K562 (cell line): ENCODE data around the gene SEMA5A. TPM values are rescaled to one million over a fixed set of nuclear protein-coding genes. Genes with fewer than 3 reads are reported as not detected.
A peak's percentile ranks its signal among the peaks of the same experiment; 100 is the strongest.

ENCODE experiments used
- ATAC-seq: fragments of 200-7000 bp; cut with Tn5 transposase; 3 replicates; pipeline ENCODE4 v1.9.1; 2020; ENCODE audit warnings: moderate library complexity
- BruUV-seq: library from RNA; stranded (reverse); fragments of 400-500 nt; replicated peaks from 2 replicates; lab custom pipeline; 2021; lab: Mats Ljungman, UMichigan
- CTCF ChIA-PET: fragments of 300-600 bp; formaldehyde crosslinking; extraction: SDS; loops from one replicate; lab custom pipeline; 2021; ENCODE audit warnings: low intra/inter-chr PET ratio; lab: Yijun Ruan, JAX
- POLR2A ChIA-PET: fragments of 300-600, 350-650 bp; sonication (Branson Sonifier 250); formaldehyde crosslinking; extraction: SDS; loops from one replicate; lab custom pipeline; 2021; ENCODE audit warnings: antibody characterized with exemption, inconsistent platforms; lab: Yijun Ruan, JAX
- DNase-seq, 4 experiments: peaks; one replicate each; pipeline versions ENCODE4 v3.0.0 to v3.0.0-alpha.2; 2011 to 2018; ENCODE audit warnings: low spot score in 3 of 4, mixed read lengths in 3 of 4; ENCODE audit errors: extremely low read depth in 1 of 4
- FAIRE-seq: peaks from 2 replicates; lab custom pipeline; 2011; peaks lifted over from hg19 to GRCh38; lab: Jason Lieb, UNC
- H2AFZ ChIP-seq: 2 replicates; pipeline ENCODE4 v1.6.0; 2011; ENCODE audit warnings: low read depth, low read length, control low read depth, inconsistent platforms
- H3K27ac ChIP-seq: fragments of 200-600 bp; 3 replicates; pipeline ENCODE4 v1.8.0; 2011; ENCODE audit warnings: low read depth, mild to moderate bottlenecking, control low read depth, inconsistent platforms, low read length, moderate library complexity, mixed read lengths; ENCODE audit errors: extremely low read depth
- H3K27me3 ChIP-seq, 2 experiments: fragments of 300-600 bp in 1 of 2; 2 replicates in 1 of 2; 3 replicates in 1 of 2; pipeline versions ENCODE4 v1.6.0 to v1.8.0; 2011; ENCODE audit warnings: inconsistent platforms in 2 of 2, low read length in 2 of 2, mild to moderate bottlenecking in 1 of 2, mixed read lengths in 1 of 2, moderate library complexity in 1 of 2; ENCODE audit not compliant: control insufficient read depth in 2 of 2, insufficient read depth in 2 of 2
- H3K36me3 ChIP-seq: fragments of 300-600 bp; 3 replicates; pipeline ENCODE4 v1.8.0; 2011; ENCODE audit warnings: mild to moderate bottlenecking, low read length, inconsistent platforms; ENCODE audit not compliant: control insufficient read depth, insufficient read depth
- H3K4me1 ChIP-seq, 2 experiments: fragments of 200-600 bp in 1 of 2; replicated peaks in 1 of 2; 2 replicates in 1 of 2; 3 replicates in 1 of 2; pipeline versions ENCODE4 v1.5.1 to v1.8.0; 2011; ENCODE audit warnings: inconsistent platforms in 2 of 2, low read length in 2 of 2, mild to moderate bottlenecking in 1 of 2, mixed read lengths in 1 of 2, moderate library complexity in 1 of 2; ENCODE audit not compliant: control insufficient read depth in 2 of 2, insufficient read depth in 2 of 2
- H3K4me2 ChIP-seq: 2 replicates; pipeline ENCODE4 v1.6.1; 2011; ENCODE audit warnings: low read length, control low read depth, inconsistent platforms, mixed read lengths; ENCODE audit not compliant: insufficient read depth
- H3K4me3 ChIP-seq: fragments of 200-600 bp; sonication (generic), shearing (Covaris generic); 2 replicates; pipeline ENCODE4 v1.5.1; 2016; ENCODE audit warnings: control low read depth, inconsistent platforms
- H3K79me2 ChIP-seq: fragments of 200-600 bp; 3 replicates; pipeline ENCODE4 v1.8.0; 2011; ENCODE audit warnings: low read length, inconsistent platforms; ENCODE audit not compliant: control insufficient read depth, insufficient read depth
- H3K9ac ChIP-seq, 2 experiments: 2 replicates each; pipeline versions ENCODE4 v1.6.0 to v1.6.1; 2011; ENCODE audit warnings: low read depth in 2 of 2, low read length in 2 of 2, control low read depth in 1 of 2, inconsistent platforms in 1 of 2, mild to moderate bottlenecking in 1 of 2, mixed read lengths in 1 of 2; ENCODE audit not compliant: insufficient read depth in 1 of 2
- H3K9me1 ChIP-seq: one replicate; pipeline ENCODE4 v1.6.0; 2011; ENCODE audit warnings: inconsistent platforms, mild to moderate bottlenecking, low read length, moderate library complexity; ENCODE audit not compliant: control insufficient read depth, insufficient read depth
- H3K9me3 ChIP-seq: replicated peaks from 2 replicates; pipeline ENCODE4 v1.5.1; 2011; ENCODE audit warnings: low read depth, low read length, inconsistent platforms; ENCODE audit not compliant: control insufficient read depth, insufficient read depth
- H4K20me1 ChIP-seq: replicated peaks from 2 replicates; pipeline ENCODE4 v1.6.1; 2011; ENCODE audit warnings: low read length, inconsistent platforms, mixed read lengths; ENCODE audit not compliant: control insufficient read depth, insufficient read depth
- CEBPB ChIP-seq: fragments of 450-650 bp; IDR thresholded peaks from 2 replicates; pipeline ENCODE4 v1.6.1; 2016; ENCODE audit warnings: missing genetic modification characterization, missing compliant biosample characterization
- CEBPG ChIP-seq, 3 experiments: fragments of 200-800 bp in 1 of 3; sonication (Bioruptor generic) in 1 of 3; sonication (generic) in 1 of 3; formaldehyde crosslinking in 1 of 3; IDR thresholded peaks in 2 of 3; conservative IDR thresholded peaks in 1 of 3; 2 replicates each; pipeline versions ENCODE4 v1.6.1 to v1.8.0; 2016 to 2022; ENCODE audit warnings: missing compliant biosample characterization in 2 of 3, missing genetic modification characterization in 2 of 3, mild to moderate bottlenecking in 1 of 3, missing genetic modification reagents in 1 of 3
- DPF2 ChIP-seq: fragments of 450-650 bp; IDR thresholded peaks from 2 replicates; pipeline ENCODE4 v1.6.1; 2016
- MAFF ChIP-seq: IDR thresholded peaks from 2 replicates; pipeline ENCODE4 v1.6.1; 2012; ENCODE audit warnings: low read length, improper control_type of control experiment
- MAFK ChIP-seq: IDR thresholded peaks from 2 replicates; pipeline ENCODE4 v1.6.1; 2011; ENCODE audit warnings: low read length, improper control_type of control experiment
- RBM39 ChIP-seq: fragments of 200-400 bp; formaldehyde crosslinking; optimal IDR thresholded peaks from 2 replicates; pipeline ENCODE3; 2018; ENCODE audit warnings: low read depth, low read length
- ZBTB33 ChIP-seq: sonication (generic); formaldehyde crosslinking; IDR thresholded peaks from 2 replicates; pipeline ENCODE4 v1.8.1; 2023; ENCODE audit warnings: mild to moderate bottlenecking, missing genetic modification reagents
- ZNF316 ChIP-seq: fragments of 450-650 bp; IDR thresholded peaks from 2 replicates; pipeline ENCODE4 v1.6.1; 2016
- ZNF347 ChIP-seq: fragments of 450-650 bp; formaldehyde crosslinking; IDR thresholded peaks from 2 replicates; pipeline ENCODE4 v1.4.0; 2020; ENCODE audit warnings: low read depth, mild to moderate bottlenecking, moderate library complexity
- WGBS: fragments of 100-300 bp; shearing (Covaris generic); methylation state at CpG from one replicate; pipeline ENCODE4 v1.1.6; 2016; ENCODE audit warnings: low coverage, mixed read lengths; ENCODE audit not compliant: insufficient coverage; ENCODE audit errors: missing lambda C conversion rate; 5-methylcytosine and 5-hydroxymethylcytosine counted together
- in situ Hi-C: fragments of 300-500 bp; cut with MboI; formaldehyde crosslinking; loops from 4 replicates; pipeline ENCODE4 v1.15.0; 2018; ENCODE audit warnings: inconsistent platforms, mixed read lengths
- intact Hi-C: fragments of 100-400 bp; cut with micrococcal nuclease; formaldehyde crosslinking; loops from 2 replicates; pipeline ENCODE4 v1.14.2; 2022
- polyA plus RNA-seq, 8 experiments: library from polyadenylated mRNA; depleted of rRNA in 4 of 8; stranded (reverse) in 5 of 8; unstranded in 3 of 8; fragments of >200 nt; fragmentation: Nextera tagmentation in 2 of 8; fragmentation: Illumina TruSeq in 1 of 8; extraction: Ambion mirVana in 2 of 8; extraction: Trizol in 1 of 8; gene quantifications; 2 replicates each; pipeline versions ENCODE4 v1.2.1 to v1.2.3, GENCODE V29; 2011 to 2014; ENCODE audit warnings: inconsistent platforms in 1 of 8, missing spikeins in 1 of 8
- total RNA-seq, 7 experiments: library from RNA; depleted of rRNA in 6 of 7; stranded (reverse); fragments of >200 nt in 6 of 7; fragmentation: Illumina TruSeq in 2 of 7; extraction: Trizol in 2 of 7; gene quantifications; 2 replicates each; pipeline versions ENCODE4 v1.2.1 to v1.2.3, GENCODE V29; 2011 to 2021; ENCODE audit warnings: low replicate concordance in 1 of 7

The SEMA5A gene
- total and polyA plus RNA-seq, 9 of the 15 experiments (the other 6 are each of a cell fraction or from before 2014, with no cell fraction given) = 0.02 TPM; not detected in 8

- FAIRE-seq = no peak
- intact Hi-C loops (no loop called here), in situ Hi-C loops (no loop called here)
- H3K4me3 ChIP-seq = no peak overlapping the region
- H3K4me2 ChIP-seq = no peak overlapping the region
- no peak for ATAC-seq
- no peaks in the 10 kb centered on the region for H3K27me3 ChIP-seq
- TF ChIP-seq DPF2 (no peak), MAFK (peak; percentile 62), MAFF (peak; percentile 53), RBM39 (no peak), ZNF316 (peak; percentile 51; the same call in 1 of the 2 replicates)
- no peaks in the 10 kb centered on the region for H3K4me1 ChIP-seq
- no peaks in the 10 kb centered on the region for H4K20me1 ChIP-seq
- WGBS = 0% methylated on average over 2 of the region's 2 CpGs
- DNase-seq = no peak
- no peaks in the 10 kb centered on the region for H3K9me1 ChIP-seq
- H3K79me2 ChIP-seq = no peaks in the 10 kb centered on the region
- H3K9me3 ChIP-seq = no peaks in the 10 kb centered on the region; the same call in 1 of the 2 replicates
- POLR2A ChIA-PET = interaction anchor here (0.7 kb wide), 1 partner anchor 173 kb away, joined by 3 read pairs; no protein-coding TSS in a partner anchor
- no TSS peak for BruUV-seq
- H2AFZ ChIP-seq = no peak overlapping the region
- no peak overlapping the region for H3K27ac ChIP-seq
- CTCF ChIA-PET = no interaction called here
- H3K36me3 ChIP-seq = no peaks in the 10 kb centered on the region
- no peak overlapping the region for H3K9ac ChIP-seq
Observed at GRCh38 chr5:9399094-9399493, 146.8 kb downstream of the SEMA5A start.

- Histone ChIP-seq H3K9me3 (no peaks in the 10 kb centered on the region; the same call in 1 of the 2 replicates), H3K79me2 (no peaks in the 10 kb centered on the region), H3K9ac (no peak overlapping the region), H4K20me1 (no peaks in the 10 kb centered on the region), H3K4me3 (no peak overlapping the region), H3K36me3 (no peaks in the 10 kb centered on the region), H3K27ac (no peak overlapping the region), H3K4me2 (no peak overlapping the region), H3K9me1 (no peaks in the 10 kb centered on the region), H3K4me1 (no peaks in the 10 kb centered on the region), H3K27me3 (no peaks in the 10 kb centered on the region), H2AFZ (no peak overlapping the region)
- ChIA-PET POLR2A (no interaction called here), CTCF (no interaction called here)
- 0% methylated on average over 3 of the region's 3 CpGs for WGBS
- in situ Hi-C loops (no loop called here), intact Hi-C loops (no loop called here)
- BruUV-seq = no TSS peak
- FAIRE-seq (no peak), ATAC-seq (no peak), DNase-seq (no peak)
- TF ChIP-seq CEBPB (0 out of 2 replicates have a peak, but pooled peaks have one; percentile 24), ZBTB33 (CRISPR knock-in tag) (no peak), CEBPG (CRISPR knock-in tag; IDR thresholded peaks at IDR 0.05) (no peak), CEBPG (tag; conservative IDR thresholded peaks at IDR 0.05 in 1 of 2, IDR thresholded peaks at IDR 0.05 in 1 of 2) (peak in 1 of 2 experiments; percentile 59; a peak in 2 of 4 replicates), ZNF347 (CRISPR knock-in tag) (no peak)
Observed at GRCh38 chr5:9398227-9398626, 147.6 kb downstream of the SEMA5A start.
